Large intestine (tissue), 3 donors: ENCODE measurements around the gene TP53I11. TPM values are rescaled to one million over a fixed set of nuclear protein-coding genes. Genes with fewer than 3 reads are reported as not detected.

Source experiments
- DNase-seq, 2 donors: peaks; one replicate each; pipeline versions ENCODE4 v3.0.0 to v3.0.0-alpha.2; 2013
- H3K27ac ChIP-seq: one replicate; pipeline ENCODE4 v1.5.1; 2013; ENCODE audit warnings: low read length
- H3K27me3 ChIP-seq: 2 replicates; pipeline ENCODE4 v1.6.1; 2013; ENCODE audit warnings: low read length; ENCODE audit not compliant: control insufficient read depth, insufficient read depth
- H3K36me3 ChIP-seq: 2 replicates; pipeline ENCODE4 v1.6.1; 2013; ENCODE audit warnings: low read length; ENCODE audit not compliant: control insufficient read depth, insufficient read depth
- H3K4me1 ChIP-seq: one replicate; pipeline ENCODE4 v1.6.1; 2013; ENCODE audit warnings: low read length; ENCODE audit not compliant: control insufficient read depth, insufficient read depth
- H3K4me3 ChIP-seq: one replicate; pipeline ENCODE4 v1.5.1; 2013; ENCODE audit warnings: low read length
- H3K9me3 ChIP-seq: one replicate; pipeline ENCODE4 v1.6.1; 2013; ENCODE audit warnings: mild to moderate bottlenecking, low read depth, low read length, moderate library complexity; ENCODE audit not compliant: control insufficient read depth
- WGBS: methylation state at CpG from one replicate; pipeline ENCODE4 v1.1.5; 2013; ENCODE audit warnings: low lambda C conversion rate; ENCODE audit not compliant: insufficient coverage; 5-methylcytosine and 5-hydroxymethylcytosine counted together
- polyA plus RNA-seq: library from polyadenylated mRNA; unstranded; fragments of 120-200 nt; gene quantifications from one replicate; pipeline ENCODE4 v1.2.1, GENCODE V29; 2013

The TP53I11 gene
- polyA plus RNA-seq, 1 donor: 59.4 TPM

DNA sequence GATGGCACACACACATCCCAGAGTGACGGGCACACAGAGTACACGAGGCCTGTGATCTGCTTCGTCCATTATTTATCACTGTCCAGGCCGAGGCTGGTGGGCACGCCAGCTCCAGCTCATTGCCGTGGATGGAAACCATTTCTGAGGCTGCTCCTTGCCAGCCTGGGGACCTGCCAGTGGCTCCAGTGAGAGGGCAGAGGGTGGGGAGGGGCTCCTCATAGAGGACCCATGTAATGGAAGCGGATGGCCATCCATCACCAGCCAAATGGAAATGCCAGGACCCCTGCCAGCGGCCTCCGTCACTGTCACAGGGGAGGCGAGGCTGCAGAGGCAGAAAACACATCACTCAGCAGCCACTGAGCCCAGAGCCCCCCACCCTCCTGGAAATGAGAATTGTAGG lies 35.7 kb downstream of the TP53I11 start:
- peaks cover 37% of the 10 kb centered on the region for H3K36me3 ChIP-seq
- no CpG with 5 or more reads among the region's 10 CpGs for WGBS
- DNase-seq: no peak
- H3K4me1 ChIP-seq: peaks cover 13% of the 10 kb centered on the region
- no peaks in the 10 kb centered on the region for H3K9me3 ChIP-seq
- H3K4me3 ChIP-seq: no peak overlapping the region
- no peak overlapping the region for H3K27ac ChIP-seq
- no peaks in the 10 kb centered on the region for H3K27me3 ChIP-seq

DNA sequence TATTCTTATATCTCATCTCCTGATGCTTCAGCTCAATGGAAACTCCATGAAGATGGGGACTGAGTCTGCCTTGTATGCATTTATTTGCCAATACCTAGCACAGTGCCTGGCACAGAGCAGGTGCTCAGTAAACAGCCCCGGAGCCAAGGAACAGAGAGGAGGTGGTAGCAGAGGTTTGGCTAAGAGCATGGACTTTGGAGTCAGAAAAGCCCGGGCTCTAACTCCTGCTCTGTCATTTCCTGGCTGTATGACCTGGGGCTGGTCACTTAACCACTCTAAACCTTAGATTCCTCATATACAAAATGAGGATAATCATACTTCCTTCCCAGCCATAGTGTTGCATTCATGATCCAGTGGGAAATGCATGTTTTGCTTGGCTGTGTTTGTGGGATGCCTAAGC lies 36.6 kb downstream of the TP53I11 start:
- Histone ChIP-seq H3K27me3 (no peaks in the 10 kb centered on the region), H3K36me3 (peaks cover 28% of the 10 kb centered on the region), H3K9me3 (no peaks in the 10 kb centered on the region), H3K4me1 (peaks cover 13% of the 10 kb centered on the region), H3K27ac (no peak overlapping the region), H3K4me3 (no peak overlapping the region)
- no peak for DNase-seq
- no CpG with 5 or more reads among the region's 2 CpGs for WGBS

DNA sequence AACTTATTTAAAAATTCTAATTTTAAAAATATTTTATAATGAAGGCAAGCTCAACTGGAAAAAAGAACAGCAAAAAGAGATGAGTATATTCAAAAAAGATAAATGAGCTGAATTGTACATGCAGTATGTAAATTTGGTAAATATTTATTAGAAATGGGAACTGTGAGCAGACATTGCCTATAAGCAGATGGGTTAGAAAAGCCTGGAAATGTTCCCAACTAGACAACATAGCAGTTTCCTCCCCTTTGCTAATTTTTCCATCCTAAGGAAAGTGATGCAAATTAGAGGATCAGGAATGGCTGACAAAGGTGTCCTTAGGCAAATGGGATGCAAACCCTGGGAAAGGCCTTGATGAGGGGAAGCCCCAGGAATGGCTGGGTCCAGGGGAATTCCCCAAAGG lies 37.2 kb downstream of the TP53I11 start:
- Histone ChIP-seq H3K27me3 (no peaks in the 10 kb centered on the region), H3K4me3 (no peak overlapping the region), H3K36me3 (peaks cover 27% of the 10 kb centered on the region), H3K9me3 (no peaks in the 10 kb centered on the region), H3K4me1 (peaks cover 13% of the 10 kb centered on the region), H3K27ac (no peak overlapping the region)
- DNase-seq: no peak

DNA sequence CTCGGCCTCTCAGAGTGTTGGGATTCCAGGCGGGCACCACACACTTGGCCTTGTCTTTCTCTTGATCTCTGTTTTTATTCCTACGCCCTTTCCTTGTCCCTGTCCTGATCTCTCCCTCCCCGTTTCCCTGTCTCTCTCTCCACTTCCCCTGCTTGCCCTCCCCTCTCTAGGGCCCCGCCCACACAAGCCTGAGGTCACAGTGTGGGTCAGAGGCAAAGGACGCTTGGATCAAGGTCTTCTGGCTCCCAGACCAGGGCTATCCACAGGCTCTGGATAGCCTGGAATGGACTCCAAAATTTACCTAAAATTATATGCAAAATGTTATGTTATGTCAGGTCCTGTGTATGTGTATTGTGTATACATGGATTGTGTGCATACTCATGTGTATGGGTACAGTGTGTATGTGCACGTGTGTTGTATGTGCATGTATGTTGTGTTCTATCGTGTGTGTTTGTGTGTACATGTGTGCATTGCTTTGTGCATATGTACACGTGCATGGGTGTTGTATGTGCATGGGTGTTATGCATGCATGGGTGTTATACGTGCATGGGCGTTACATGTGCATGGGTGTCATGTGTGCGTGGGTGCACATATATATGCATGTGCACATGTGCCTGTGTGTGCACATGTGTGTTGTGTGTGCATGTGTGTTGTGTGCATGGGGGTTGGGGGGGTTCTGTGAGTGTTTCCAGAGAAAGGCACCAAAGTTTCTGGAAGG lies 38.3 kb downstream of the TP53I11 start:
- H3K27ac ChIP-seq: no peak overlapping the region
- no peaks in the 10 kb centered on the region for H3K27me3 ChIP-seq
- 83% methylated on average over 2 of the region's 12 CpGs for WGBS
- H3K4me1 ChIP-seq: peaks cover 15% of the 10 kb centered on the region
- no peak for DNase-seq
- peaks cover 23% of the 10 kb centered on the region for H3K36me3 ChIP-seq
- H3K9me3 ChIP-seq: no peaks in the 10 kb centered on the region
- no peak overlapping the region for H3K4me3 ChIP-seq

DNA sequence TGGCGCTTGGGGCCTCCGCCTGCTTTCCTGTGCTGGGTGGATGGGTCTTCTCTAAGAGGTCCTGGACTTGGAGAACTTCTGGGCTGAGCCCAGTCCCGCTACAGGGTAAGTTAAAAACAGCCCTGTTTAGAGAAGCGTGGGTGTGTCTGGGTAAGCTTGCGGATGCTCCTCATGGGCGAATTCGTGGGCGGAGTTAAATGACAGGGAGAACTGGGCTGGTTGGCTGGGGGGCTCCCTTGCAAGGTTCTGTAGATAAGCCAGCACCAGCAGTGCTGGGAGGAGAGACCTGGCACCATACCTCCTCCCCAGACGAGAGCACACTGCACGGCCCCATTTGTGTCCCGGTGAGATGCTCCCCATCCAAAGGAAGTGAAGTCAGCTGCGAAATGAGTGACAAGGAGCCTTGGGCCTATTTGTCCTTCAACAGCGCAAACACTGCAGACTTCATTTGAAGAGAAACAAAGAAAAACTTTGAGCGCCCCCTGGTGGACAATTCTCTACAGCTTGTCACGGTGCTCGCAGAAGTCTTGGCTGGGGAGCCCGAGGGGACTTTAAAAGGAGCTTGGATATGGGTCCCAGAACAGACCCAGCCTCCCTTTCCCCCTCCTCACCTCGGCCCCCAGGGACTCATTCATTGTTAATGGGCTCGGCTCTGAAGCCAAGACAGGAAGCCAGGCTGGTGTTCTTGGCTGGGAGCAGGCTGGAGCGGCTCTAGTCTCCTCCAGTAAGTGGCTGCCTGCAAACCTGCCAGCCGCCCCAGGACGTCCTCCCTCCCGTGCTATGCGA lies 39.5 kb downstream of the TP53I11 start:
- Histone ChIP-seq H3K27me3 (no peaks in the 10 kb centered on the region), H3K36me3 (peaks cover 16% of the 10 kb centered on the region), H3K27ac (no peak overlapping the region), H3K4me3 (no peak overlapping the region), H3K9me3 (no peaks in the 10 kb centered on the region), H3K4me1 (peaks cover 27% of the 10 kb centered on the region)
- WGBS: no CpG with 5 or more reads among the region's 24 CpGs
- peak; percentile 70 to 80 for DNase-seq

DNA sequence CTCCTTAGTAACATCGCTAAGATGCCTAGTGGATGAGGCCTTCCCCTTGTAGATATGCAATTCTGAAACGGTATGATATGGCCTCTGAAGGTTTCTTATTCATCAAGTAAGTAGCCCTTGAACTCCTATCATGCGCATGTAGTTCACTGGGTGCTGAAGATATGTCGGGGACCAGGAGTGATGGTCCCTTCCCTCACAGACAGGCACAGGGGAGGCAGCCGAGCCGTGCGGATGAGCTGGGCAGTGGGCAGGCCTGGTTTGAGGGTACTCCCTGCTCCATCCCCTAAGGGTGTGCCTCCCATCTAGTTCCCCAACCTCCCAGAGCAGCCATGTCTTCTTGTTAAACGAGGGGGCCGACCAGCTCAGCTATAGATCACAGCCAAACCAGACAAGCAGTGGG lies 40.1 kb downstream of the TP53I11 start:
- H3K27ac ChIP-seq: no peak overlapping the region
- no CpG with 5 or more reads among the region's 9 CpGs for WGBS
- no peak for DNase-seq
- peaks cover 33% of the 10 kb centered on the region for H3K4me1 ChIP-seq
- peaks cover 10% of the 10 kb centered on the region for H3K36me3 ChIP-seq
- H3K27me3 ChIP-seq: no peaks in the 10 kb centered on the region
- no peaks in the 10 kb centered on the region for H3K9me3 ChIP-seq
- H3K4me3 ChIP-seq: no peak overlapping the region

DNA sequence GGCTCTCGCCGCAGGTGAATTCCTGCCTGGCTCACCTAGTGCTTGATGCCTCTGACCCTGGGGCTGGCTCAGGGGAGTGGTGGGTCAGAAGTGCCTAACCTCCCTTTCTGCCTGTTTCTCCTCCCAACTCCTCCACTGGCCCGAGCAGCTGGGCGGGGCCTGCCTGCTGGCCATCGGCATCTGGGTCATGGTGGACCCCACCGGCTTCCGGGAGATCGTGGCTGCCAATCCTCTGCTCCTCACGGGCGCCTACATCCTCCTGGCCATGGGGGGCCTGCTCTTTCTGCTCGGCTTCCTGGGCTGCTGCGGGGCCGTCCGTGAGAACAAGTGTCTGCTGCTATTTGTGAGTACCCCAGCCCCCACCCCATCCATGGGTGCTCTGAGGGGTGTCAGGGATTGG lies 41.1 kb downstream of the TP53I11 start:
- no CpG with 5 or more reads among the region's 14 CpGs for WGBS
- Histone ChIP-seq H3K27ac (no peak overlapping the region), H3K4me3 (no peak overlapping the region), H3K27me3 (no peaks in the 10 kb centered on the region), H3K36me3 (peaks cover 2% of the 10 kb centered on the region), H3K9me3 (no peaks in the 10 kb centered on the region), H3K4me1 (peaks cover 33% of the 10 kb centered on the region)
- no peak for DNase-seq

DNA sequence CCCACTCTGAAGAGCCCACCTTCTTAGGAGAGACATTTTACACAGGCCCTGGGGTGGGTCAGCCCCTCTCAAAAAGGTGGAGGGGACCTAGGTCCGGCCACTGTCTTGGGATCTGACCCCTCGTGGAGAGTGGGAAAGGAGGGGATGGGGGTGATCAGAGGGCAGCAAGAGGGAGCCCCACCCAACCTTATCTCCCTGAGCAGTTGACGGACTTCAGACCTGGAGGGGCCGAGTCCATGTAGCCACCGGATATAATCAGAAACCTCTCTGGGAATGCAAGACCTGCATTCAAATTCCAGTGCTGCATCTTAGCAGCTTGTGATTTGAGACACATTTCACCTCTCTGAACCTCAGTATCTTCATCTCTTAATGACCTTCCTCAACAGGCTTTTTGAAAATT lies 44.0 kb downstream of the TP53I11 start:
- H3K27ac ChIP-seq: peak overlapping the region; percentile 71

DNA sequence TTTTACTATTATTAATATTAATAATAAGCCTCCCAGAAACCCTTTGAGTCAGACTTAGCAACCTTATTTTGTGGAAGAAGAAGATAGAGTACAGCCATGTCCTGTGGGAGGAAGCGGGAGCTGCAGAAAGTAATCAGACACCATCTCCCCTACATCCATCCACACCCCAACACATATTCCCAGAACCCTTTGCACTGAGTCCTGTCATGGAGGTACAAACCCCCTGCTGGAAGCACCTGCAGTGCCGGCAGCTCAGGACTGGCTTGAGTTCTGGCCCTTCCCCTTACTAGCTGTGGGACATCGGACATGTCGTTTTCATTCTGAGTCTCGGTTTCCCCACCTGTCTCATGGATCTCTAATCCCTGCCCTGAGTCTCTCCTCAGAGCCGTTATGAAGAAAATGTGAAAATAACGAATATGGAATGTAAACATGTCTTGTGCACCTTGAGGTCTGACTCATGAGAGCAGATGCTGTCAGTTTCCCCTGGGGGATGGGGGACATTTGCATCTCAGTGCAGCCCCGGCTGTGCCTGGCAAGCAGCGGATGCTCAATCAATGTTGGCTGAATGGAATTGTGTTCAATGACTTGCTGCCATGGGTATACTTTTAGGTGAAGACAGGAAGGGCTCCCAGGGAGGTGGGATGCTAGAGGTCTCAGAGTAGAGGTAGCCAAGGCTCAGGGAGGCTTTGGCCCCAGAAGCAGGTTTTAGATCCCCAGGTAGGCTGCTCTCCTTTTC lies 45.4 kb downstream of the TP53I11 start:
- WGBS: no CpG with 5 or more reads among the region's 9 CpGs
- H3K4me1 ChIP-seq: peaks cover 20% of the 10 kb centered on the region
- no peak overlapping the region for H3K27ac ChIP-seq
- no peaks in the 10 kb centered on the region for H3K9me3 ChIP-seq
- no peaks in the 10 kb centered on the region for H3K36me3 ChIP-seq
- no peak for DNase-seq
- no peak overlapping the region for H3K4me3 ChIP-seq
- no peaks in the 10 kb centered on the region for H3K27me3 ChIP-seq

More for the DNA sequence above, 44.0 kb downstream of the TP53I11 start:
- Histone ChIP-seq H3K4me1 (peaks cover 27% of the 10 kb centered on the region), H3K4me3 (no peak overlapping the region), H3K27me3 (no peaks in the 10 kb centered on the region), H3K36me3 (peaks cover 2% of the 10 kb centered on the region), H3K9me3 (no peaks in the 10 kb centered on the region)
- WGBS: no CpG with 5 or more reads among the region's 5 CpGs
- DNase-seq: peak; percentile 87 to 93

DNA sequence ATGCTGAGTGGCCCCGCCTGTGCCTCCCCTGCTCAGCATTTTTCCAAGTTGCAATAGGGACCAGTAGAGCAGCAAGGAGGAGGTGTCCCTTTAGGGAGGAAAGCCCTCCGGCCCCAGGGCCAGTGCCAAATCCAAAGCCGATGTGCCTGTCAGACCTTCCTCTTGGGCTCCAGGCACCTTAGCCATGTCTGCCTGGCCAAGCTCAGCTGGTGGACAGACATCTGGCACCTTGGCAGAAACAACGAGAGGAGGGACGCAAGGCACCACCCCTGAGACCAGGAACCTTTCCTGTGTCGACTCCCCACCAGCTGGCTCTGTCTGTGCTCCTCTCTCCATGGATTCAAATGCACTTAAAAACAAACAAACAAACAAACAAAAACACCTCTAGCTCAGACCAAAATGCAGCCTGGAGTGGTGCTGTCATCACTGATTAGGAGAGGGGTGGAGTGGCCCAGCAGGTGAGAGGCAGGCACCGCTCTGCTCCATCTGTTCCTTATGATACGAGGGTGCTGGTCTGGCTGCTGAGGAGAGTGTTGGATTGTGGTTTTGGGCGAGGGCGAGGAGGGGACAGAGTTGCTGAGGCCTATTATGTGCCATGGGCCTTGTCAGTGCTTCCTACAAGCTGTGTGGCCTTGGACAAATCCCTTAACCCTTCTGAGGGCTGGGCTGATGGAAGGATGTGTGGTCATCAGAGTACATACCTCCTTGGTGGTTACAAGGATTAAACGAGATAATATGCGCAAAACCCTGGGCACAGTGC lies 46.2 kb downstream of the TP53I11 start:
- 100% methylated on average over 1 of the region's 12 CpGs for WGBS
- Histone ChIP-seq H3K9me3 (no peaks in the 10 kb centered on the region), H3K4me3 (no peak overlapping the region), H3K4me1 (peaks cover 20% of the 10 kb centered on the region), H3K27me3 (no peaks in the 10 kb centered on the region), H3K27ac (no peak overlapping the region), H3K36me3 (no peaks in the 10 kb centered on the region)
- DNase-seq: no peak
